Muscle layer of duodenum (tissue), 2 donors: Measurements from ENCODE around the gene PCSK1.

Source experiments
- H3K27ac ChIP-seq: one replicate; pipeline ENCODE4 v1.7.0; 2013; ENCODE audit warnings: mild to moderate bottlenecking, low read length
- H3K27me3 ChIP-seq: one replicate; pipeline ENCODE4 v1.7.0; 2013; ENCODE audit warnings: low read depth, mild to moderate bottlenecking, control low read depth, low read length
- H3K36me3 ChIP-seq, 2 donors: one replicate each; pipeline ENCODE4 v1.7.0; 2013; ENCODE audit warnings: low read length in 2 of 2, control low read depth in 1 of 2, mild to moderate bottlenecking in 1 of 2; ENCODE audit not compliant: insufficient read depth in 2 of 2, control insufficient read depth in 1 of 2
- H3K4me1 ChIP-seq, 2 donors: one replicate each; pipeline ENCODE4 v1.7.0; 2013; ENCODE audit warnings: low read length in 2 of 2, mild to moderate bottlenecking in 2 of 2, control low read depth in 1 of 2, moderate library complexity in 1 of 2; ENCODE audit not compliant: insufficient read depth in 2 of 2, control insufficient read depth in 1 of 2
- H3K4me3 ChIP-seq, 2 donors: one replicate each; pipeline ENCODE4 v1.7.0; 2013; ENCODE audit warnings: low read length in 2 of 2, low read depth in 1 of 2, mild to moderate bottlenecking in 1 of 2
- H3K9me3 ChIP-seq, 2 donors: one replicate each; pipeline ENCODE4 v1.7.0; 2013; ENCODE audit warnings: low read length in 2 of 2, control low read depth in 1 of 2, mild to moderate bottlenecking in 1 of 2; ENCODE audit not compliant: control insufficient read depth in 1 of 2
- donor health status: healthy.

Gene PCSK1

DNA sequence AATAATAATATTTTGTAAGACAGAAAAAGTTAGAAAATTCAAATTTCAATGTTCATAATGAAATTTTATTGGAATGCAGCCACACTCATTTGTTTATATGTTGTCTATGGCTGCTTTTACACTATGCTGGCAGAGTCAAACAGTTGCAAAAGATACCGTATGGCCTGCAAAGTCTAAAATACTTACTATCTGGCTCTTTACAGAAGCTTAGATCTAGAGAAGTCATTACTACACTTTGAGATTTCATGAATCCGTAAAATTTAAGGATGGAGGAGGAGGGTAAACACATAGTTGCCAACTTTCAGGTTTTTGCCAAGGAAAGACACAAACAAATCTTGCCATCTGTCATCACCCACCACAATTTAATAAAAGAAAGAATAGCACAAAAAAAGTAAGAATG, 25.1 kb upstream of the PCSK1 start:
- Histone ChIP-seq H3K36me3 (no peaks in the 10 kb centered on the region), H3K27ac (no peak overlapping the region), H3K4me3 (no peak overlapping the region), H3K9me3 (no peaks in the 10 kb centered on the region), H3K27me3 (no peaks in the 10 kb centered on the region), H3K4me1 (no peaks in the 10 kb centered on the region)

DNA sequence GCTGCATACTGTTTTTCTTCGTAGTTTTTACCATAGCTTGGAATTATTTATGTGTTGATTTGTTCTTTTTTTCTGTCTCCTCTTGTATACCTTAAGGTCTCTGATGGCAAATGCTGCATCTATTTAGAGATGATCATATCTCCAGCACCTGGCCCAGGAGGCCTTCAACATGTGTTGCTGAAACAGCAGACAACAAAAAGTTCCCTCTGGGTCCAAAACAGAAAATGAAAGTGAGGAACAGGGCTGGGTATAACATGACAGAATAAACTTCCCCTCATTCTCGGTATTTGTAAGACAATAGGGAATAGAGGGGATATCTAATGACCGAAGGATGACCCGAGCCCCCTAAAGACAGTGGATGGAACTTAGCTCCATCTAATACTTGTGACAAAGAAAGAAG, 22.7 kb upstream of the PCSK1 start:
- H3K9me3 ChIP-seq, result no peaks in the 10 kb centered on the region

GRCh38 chr5:96453394-96453793, 20.3 kb upstream of the PCSK1 start:
- H3K4me1 ChIP-seq, result no peaks in the 10 kb centered on the region

More for the DNA sequence above, 22.7 kb upstream of the PCSK1 start:
- no peaks in the 10 kb centered on the region for H3K4me1 ChIP-seq
- no peak overlapping the region for H3K27ac ChIP-seq
- H3K4me3 ChIP-seq, result no peak overlapping the region
- no peaks in the 10 kb centered on the region for H3K27me3 ChIP-seq
- H3K36me3 ChIP-seq, result no peaks in the 10 kb centered on the region

DNA sequence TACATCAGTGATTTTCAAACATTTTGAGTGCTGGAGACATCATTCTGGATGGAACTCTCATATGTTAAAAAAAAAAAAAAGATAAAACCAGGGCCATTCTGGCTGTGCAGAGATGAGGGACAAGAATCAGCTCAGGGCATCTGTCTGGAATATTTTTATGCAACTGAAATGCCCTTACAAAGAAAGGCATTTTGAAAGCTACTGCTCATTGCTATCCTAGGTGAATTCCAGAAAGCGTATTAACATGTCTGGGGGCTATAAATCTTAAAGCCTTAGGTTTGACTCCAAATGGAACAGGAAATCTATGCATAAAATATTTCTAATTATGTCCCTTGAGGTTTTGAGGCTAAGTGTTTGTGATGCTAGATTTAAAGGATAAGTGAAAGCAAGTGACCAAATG, 14.9 kb upstream of the PCSK1 start:
- H3K9me3 ChIP-seq, result no peaks in the 10 kb centered on the region

More at GRCh38 chr5:96453394-96453793, 20.3 kb upstream of the PCSK1 start:
- H3K36me3 ChIP-seq, result no peaks in the 10 kb centered on the region
- no peak overlapping the region for H3K27ac ChIP-seq
- no peaks in the 10 kb centered on the region for H3K9me3 ChIP-seq
- no peak overlapping the region for H3K4me3 ChIP-seq
- no peaks in the 10 kb centered on the region for H3K27me3 ChIP-seq

DNA sequence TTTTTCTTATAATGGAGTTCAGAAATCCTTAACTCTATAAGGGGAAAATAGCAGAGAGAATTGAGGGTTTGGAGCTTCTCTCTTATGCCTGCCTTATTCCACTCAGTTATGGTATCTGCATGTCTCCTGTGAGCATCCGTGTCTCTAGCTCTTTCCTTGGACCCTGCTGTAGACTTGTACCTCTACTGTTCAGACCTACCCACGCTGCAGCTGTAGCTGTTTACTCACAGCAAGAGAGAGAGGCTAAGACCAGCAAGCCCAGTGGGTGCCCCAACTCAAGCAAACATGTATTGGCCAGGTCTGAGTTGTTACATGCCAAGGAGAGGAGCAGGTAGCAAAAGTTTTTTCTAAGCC, 7.1 kb upstream of the PCSK1 start:
- Histone ChIP-seq H3K27ac (no peak overlapping the region), H3K9me3 (no peaks in the 10 kb centered on the region), H3K27me3 (no peaks in the 10 kb centered on the region), H3K4me3 (no peak overlapping the region), H3K4me1 (no peaks in the 10 kb centered on the region), H3K36me3 (no peaks in the 10 kb centered on the region)

More for the DNA sequence above, 14.9 kb upstream of the PCSK1 start:
- no peak overlapping the region for H3K4me3 ChIP-seq
- H3K27ac ChIP-seq, result no peak overlapping the region
- no peaks in the 10 kb centered on the region for H3K4me1 ChIP-seq
- no peaks in the 10 kb centered on the region for H3K36me3 ChIP-seq
- H3K27me3 ChIP-seq, result no peaks in the 10 kb centered on the region

- H3K4me1 ChIP-seq, result no peaks in the 10 kb centered on the region
- no peak overlapping the region for H3K27ac ChIP-seq
- H3K27me3 ChIP-seq, result no peaks in the 10 kb centered on the region
- H3K9me3 ChIP-seq, result no peaks in the 10 kb centered on the region
- H3K36me3 ChIP-seq, result no peaks in the 10 kb centered on the region
- no peak overlapping the region for H3K4me3 ChIP-seq
These were observed 6.6 kb upstream of the PCSK1 start for GRCh38 chr5:96439477-96440184.

DNA sequence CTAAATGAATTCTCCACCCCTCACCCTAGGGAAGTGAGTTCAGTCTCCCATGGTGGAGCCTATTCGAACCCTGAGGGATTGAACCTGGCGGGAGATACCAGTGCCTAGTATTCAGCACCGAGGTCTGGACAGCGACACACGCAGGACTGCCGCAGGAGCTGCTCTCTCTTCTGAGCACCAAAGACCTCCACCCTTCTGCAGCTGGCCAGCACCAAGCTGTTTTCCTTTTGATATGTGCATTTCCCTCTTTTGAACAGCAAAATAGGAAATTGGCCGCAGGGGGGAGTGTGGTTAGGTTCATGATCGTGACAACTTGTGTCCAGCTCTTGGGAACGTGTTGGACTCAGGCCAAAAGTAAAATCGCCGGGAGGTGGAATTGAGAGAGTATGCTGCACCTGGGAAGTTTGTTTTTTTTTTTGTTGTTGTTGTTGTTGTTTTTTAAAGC, 1.2 kb upstream of the PCSK1 start:
- Histone ChIP-seq H3K27ac (no peak overlapping the region), H3K36me3 (no peaks in the 10 kb centered on the region), H3K4me1 (peaks cover 3 to 32% of the 10 kb centered on the region in 2 donors), H3K4me3 (no peak overlapping the region), H3K27me3 (peaks cover 31% of the 10 kb centered on the region), H3K9me3 (peaks cover 0 to 3% of the 10 kb centered on the region in 2 donors)

DNA sequence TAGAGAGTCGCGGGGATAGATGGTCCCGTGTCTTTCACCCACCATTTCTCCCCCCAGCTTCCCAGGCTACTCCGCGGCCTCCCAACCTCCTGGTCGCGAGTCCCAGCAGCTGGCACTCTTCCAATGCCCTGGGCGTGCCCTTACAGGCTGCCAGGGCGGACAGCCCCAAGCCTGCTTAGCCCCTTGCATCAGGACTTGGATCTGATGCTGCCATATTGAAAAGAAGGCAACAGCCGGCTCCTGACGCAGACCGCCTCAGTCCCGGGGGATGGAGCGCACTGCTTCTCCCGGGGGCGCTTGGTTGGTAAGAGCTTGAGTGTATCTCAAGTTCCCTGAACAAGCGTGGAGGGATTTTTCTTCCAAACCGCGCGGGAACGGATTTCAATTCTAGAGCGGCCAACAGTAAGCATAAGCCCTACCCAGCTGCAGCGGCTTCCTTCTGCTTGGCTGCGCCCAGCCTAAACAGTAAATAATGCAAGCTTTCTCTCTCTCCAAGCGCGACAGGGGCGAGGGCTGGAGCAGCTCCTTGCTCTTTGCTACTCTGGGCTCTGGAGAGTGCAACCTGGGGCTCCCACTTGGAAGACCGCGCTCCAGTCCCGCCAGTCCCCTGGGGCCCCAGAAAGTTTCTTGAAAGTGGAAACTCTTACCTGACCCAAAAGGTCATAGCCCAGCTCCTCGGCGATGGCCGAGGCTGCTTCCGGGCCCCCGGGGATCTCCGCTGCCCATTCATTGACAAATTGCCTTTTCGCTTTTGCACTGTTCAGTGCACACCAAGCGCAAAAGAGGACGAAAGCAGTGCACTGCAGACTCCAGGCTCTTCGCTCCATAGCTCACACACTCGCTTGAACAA, 607 bp downstream of the PCSK1 start:
- Histone ChIP-seq H3K4me1 (peaks cover 3 to 32% of the 10 kb centered on the region in 2 donors), H3K27me3 (peaks cover 31% of the 10 kb centered on the region), H3K27ac (no peak overlapping the region), H3K4me3 (peak overlapping the region; percentile 15 to 52), H3K9me3 (peaks cover 0 to 3% of the 10 kb centered on the region in 2 donors), H3K36me3 (no peaks in the 10 kb centered on the region)

DNA sequence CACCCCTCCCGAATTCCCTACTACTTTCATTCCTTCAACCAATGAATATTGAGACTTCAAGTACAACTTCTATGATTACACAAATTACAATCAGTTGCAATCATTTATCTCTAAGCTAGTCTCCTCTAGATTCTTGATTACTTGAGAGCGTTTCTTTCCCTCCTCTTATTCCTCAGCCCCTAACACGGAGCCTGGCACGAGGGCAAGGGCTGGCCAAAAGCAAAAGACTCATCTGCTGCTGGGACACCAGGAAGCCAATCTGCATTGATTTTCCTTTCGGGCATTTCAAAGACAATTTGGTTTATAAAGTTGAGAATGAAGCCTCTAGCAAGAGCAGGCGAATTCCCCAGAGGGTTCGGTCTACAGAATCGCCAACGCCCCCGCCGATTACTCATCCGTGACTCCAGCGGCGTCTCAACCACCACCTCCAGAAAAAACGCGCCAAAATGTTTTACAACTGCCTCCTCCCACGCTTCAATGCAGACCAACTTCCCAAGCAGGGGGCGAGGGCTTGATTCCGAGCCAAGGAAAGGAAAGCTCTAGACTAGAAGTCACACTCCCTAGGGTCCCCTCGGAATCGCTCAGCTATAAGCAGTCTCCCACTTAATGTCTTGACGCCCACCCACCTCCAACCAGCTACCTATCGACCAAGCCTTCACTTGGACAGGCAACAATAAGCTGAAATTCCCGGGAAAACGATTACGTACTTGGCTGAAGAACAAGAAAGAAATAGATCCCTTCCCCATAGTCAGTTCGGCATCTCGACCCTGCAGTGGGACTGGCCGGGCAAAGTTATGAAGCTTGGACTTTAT, 1.5 kb downstream of the PCSK1 start:
- peaks cover 31% of the 10 kb centered on the region for H3K27me3 ChIP-seq

GRCh38 chr5:96427824-96428223, 5.2 kb downstream of the PCSK1 start:
- H3K9me3 ChIP-seq, result peaks cover 0 to 3% of the 10 kb centered on the region in 2 donors
- peaks cover 0 to 16% of the 10 kb centered on the region in 2 donors for H3K4me1 ChIP-seq
- no peak overlapping the region for H3K4me3 ChIP-seq
- no peaks in the 10 kb centered on the region for H3K36me3 ChIP-seq
- peaks cover 19% of the 10 kb centered on the region for H3K27me3 ChIP-seq
- H3K27ac ChIP-seq, result no peak overlapping the region

More for the DNA sequence above, 1.5 kb downstream of the PCSK1 start:
- no peak overlapping the region for H3K27ac ChIP-seq
- H3K4me3 ChIP-seq, result peak overlapping the region; percentile 15 to 52
- no peaks in the 10 kb centered on the region for H3K36me3 ChIP-seq
- H3K4me1 ChIP-seq, result peaks cover 3 to 32% of the 10 kb centered on the region in 2 donors
- H3K9me3 ChIP-seq, result peaks cover 0 to 3% of the 10 kb centered on the region in 2 donors

DNA sequence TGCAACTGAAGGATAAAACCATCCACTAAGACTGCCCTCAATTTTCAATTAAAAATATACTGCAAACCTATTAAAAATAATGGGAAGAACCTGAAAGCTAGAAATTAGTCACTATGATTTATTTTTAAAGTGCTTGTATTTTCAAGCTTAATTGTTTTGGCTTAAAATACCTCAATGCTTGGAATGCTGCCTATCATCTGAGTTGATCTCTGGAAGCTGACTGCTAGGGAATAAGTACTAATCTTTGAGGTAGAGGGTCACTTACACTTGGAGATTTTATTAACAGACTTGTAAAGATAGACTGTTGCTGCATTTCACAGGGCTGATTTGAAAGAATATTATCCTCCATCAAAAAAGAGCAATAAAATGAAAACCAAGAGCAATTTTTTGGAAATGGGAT, 6.2 kb downstream of the PCSK1 start:
- Histone ChIP-seq H3K27ac (no peak overlapping the region), H3K36me3 (no peaks in the 10 kb centered on the region), H3K27me3 (peaks cover 9% of the 10 kb centered on the region), H3K4me3 (no peak overlapping the region), H3K9me3 (peaks cover 0 to 3% of the 10 kb centered on the region in 2 donors), H3K4me1 (peaks cover 0 to 6% of the 10 kb centered on the region in 2 donors)
